Activated CD8-positive, alpha-beta memory T cell treated with anti-CD3 and anti-CD28 coated beads, Interleukin-2, amount 50 U/mL, for 4 hours (primary cell): ENCODE results near the gene PTPRF.
"Not testable (repeated sequence)": the region's sequence is repeated elsewhere in the genome, so short reads cannot be mapped to it uniquely, and the experiment has no call there.

Source experiments
- DNase-seq: peaks from one replicate; pipeline ENCODE4 v3.0.0-alpha.2; 2020

The PTPRF gene

DNA sequence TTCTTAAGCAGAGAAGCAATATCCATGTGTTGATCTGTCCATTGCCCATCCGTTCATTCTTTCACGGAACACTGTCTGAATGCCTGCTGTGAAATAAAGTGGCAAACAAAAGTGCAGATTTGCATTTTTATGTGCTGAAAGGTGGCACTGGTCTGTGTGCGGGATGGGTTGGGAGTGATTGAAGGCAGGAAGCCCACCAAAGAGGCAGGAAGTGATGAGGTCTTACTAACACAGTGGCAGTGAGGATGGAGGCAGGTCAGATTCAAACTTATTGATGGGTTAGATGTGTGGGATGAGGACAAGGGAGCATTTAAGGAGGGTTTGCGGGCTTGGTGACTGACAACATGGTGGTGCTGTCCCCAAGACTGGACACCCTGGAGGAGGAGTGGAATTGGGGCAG is 8.3 kb downstream of the PTPRF start:
- no peak for DNase-seq

DNA sequence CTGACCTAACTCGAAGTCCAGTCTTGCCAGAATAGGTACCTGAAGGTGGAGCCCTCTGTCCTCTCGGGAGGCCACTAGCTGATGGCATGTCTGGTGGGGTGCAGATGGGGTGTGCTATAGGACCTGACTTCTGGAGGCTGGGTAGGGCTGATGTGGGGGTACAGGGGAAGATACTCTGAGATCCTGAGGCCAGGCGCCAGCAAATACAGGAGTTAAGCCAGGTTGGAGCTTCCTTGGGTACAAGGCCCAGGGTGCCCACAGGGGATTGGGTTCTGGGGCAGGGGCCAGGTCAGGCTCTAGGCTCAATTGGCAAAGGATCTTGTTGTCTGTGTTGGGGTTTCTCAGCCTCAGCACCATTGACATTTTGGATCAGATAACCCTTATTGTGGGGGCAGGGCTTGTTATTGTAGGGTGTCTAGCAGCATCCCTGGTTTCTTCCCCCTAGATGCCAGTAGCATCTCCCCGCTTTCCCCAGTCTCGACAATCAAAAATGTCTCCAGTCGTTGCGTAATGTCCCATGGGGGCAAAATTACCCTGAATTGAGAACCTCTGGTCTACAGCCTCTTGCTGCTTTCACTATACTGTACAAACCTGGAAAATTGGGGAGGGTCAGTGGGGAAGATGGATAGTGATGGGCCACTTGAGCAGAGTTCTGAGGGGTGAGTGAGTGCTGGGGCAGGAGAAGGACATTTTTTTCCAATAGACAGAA is 9.2 kb downstream of the PTPRF start:
- no peak for DNase-seq

DNA sequence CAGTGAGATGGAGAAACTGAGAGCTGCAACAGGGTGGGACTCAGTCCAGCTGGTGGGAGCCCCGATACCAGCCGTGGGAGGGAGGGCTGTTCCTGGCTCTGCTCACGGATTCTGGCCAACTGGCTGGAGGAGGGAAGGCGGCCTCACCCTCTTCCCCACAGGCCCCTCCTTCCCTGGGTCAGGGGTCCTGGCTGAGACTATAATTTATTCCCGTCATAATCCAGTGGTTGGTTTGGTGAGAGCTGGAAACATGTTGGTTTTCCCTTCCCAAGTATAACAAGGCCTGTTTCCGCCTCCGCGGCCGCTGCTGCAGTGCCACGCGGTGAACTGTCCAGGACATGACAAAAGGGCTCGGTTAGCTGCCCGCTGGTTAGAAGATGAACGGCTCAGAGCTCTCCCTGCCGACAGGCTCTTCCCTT is 10.0 kb downstream of the PTPRF start:
- DNase-seq: no peak

DNA sequence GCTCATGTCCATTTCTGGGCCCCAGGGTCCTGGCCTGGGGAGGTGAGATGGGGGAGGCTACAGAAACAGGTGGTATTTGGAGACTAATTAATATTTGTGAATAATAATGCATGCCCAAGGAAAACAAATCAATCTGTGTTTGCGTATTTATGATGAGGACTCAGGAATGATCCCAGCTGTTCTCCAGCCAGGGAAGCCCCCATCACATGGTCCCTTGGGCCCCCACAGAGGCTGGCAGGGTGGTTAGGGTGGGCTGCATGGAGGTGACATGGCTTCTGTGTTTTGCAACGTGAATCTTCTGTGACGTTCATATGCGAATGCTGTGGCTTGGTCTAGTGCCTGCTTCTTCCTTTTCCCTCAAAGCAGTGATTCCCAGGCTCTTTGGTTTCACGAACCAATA is 10.5 kb downstream of the PTPRF start:
- no peak for DNase-seq

DNA sequence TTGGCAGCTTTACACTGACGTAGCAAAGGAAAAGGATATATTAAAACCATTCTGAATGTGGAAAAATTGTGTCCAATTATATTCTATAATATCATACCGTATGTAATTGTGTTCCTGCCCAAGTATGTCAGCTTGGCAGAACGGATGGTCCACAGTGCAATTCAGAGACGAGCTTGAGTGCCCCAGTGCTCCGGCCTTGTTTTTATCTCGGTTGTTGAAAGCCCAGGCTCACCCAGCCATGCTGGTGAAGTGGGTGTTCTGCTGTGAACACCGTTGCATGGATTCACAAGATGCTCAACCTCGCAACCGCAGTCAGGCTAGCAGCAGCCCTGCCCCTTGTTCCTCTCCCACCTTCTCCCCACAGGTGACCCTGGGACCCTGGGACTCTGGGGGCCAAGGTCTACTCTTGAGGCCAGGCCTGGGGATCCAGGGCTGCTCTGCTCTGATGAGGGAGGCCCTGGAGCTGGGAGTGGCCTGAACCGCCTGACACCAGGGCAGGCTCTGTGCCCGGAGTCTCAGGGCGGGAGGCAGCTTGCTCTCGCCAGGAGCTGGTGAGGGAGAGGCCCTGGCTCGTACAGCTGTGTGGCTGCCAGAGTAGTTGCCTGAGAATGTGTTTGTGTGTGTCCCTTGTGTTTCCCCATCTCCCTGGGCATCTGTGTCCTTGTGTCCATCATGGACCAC is 11.2 kb downstream of the PTPRF start:
- DNase-seq: no peak

DNA sequence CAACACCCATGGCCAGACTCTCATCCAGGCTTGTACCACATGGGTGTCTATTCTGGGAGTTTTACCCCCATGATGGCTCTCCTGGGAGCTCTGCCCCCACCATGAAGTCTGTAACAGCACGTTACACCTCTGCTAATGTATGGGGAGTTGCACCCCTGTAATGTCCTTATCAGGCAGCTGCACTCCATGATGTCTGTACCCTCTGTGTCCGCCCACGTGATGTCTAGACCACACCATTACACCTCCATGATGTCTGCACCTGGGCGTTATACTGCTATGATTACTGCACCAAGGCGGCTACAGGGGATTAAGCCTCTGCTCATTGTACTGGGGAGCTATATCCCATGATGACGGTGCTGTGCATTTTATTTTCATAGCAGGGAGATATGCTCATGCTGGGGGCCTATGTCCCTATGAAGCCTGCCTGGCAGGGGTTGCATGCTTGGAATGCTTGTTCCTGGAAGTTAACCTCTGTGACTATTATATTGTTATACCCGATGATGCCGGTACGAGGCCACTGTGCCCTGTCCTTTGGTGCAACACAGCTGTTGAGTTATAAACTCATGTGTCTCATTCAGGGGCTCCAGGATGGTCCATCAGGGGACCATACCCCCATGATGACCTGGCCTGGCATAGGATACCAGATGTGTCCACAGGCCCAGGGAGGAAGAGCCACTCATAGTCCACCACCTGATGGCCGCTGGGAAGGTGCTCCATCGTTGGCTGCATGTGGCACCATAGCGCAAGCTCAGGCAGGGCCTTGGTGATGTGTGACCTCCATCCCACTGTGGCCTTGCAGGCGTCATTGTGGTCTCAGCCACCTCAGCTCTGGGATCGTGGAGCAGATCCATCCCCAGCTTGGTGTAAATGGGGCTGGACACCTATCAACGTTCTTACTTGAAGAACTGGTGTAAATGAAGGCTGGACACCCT is 12.1 kb downstream of the PTPRF start:
- no peak for DNase-seq

DNA sequence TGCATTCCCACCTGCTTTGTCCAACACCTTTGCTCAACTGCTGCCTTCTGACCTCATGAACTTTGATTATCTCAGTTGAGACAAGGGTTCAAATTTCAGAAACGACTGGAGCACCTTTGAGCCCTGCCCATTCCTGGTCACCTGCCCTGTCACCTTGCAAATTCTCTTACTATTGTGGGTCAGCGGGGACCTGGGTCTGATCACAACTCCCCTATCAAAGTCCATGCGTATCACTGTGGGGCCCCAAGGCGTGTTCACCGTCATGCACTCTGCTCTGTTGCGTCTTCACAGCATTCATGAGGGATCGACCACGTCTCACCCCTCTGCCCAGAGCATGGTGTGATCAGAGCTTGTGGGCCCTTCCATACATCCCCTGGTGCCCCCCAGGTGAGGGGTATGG is 12.9 kb downstream of the PTPRF start:
- DNase-seq: no peak

DNA sequence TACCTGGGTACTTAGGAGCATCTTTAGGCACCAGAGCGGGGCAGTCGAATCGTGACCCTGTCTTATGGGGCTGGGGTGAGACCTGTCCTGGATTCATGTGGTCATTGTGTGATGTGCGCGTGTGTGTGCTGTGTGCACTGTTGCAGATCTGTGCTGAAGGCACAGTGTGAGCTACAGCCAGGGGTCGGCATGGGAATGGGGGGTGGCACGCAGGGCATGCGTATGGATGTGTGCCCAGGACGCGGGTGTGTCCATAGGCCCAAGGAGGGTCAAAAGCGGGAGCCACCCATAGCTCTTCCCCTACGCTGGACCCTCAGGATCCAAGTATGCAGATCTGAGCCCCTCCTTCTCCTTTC is 14.6 kb downstream of the PTPRF start:
- DNase-seq: no peak

DNA sequence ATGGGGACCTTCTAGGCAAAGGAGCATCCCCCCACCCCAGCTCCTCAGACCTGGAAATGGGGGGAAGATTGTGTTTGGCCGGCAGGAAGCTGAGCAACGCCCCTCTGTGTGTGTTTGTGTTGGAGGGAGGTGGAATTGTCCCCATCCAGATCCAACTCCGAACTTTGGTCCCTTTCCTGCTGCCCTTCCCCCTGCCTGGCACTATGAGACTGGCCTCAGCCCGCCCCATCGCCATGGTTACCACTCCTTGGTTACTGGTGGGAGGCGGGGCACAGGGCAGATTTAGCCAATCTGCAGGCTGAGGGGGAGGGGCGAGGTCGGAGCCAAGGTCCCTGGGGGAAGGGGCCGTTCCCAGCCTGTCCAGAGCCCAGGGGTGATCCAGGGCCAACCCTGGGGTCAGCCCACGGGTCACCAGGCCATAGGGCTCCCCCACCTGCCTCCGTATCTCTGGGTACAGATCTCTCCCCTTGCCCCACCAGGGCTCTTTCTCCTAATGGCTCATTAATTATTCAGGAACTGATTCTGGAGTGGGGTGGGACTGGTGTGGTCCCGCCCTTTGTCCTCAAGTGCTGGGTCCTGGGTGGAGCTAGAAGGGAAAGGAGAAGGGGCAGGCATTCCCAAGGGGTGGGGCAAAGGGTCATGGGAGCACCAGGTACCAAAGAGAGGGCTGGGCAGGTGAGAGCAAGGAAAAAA is 15.2 kb downstream of the PTPRF start:
- DNase-seq: no peak

DNA sequence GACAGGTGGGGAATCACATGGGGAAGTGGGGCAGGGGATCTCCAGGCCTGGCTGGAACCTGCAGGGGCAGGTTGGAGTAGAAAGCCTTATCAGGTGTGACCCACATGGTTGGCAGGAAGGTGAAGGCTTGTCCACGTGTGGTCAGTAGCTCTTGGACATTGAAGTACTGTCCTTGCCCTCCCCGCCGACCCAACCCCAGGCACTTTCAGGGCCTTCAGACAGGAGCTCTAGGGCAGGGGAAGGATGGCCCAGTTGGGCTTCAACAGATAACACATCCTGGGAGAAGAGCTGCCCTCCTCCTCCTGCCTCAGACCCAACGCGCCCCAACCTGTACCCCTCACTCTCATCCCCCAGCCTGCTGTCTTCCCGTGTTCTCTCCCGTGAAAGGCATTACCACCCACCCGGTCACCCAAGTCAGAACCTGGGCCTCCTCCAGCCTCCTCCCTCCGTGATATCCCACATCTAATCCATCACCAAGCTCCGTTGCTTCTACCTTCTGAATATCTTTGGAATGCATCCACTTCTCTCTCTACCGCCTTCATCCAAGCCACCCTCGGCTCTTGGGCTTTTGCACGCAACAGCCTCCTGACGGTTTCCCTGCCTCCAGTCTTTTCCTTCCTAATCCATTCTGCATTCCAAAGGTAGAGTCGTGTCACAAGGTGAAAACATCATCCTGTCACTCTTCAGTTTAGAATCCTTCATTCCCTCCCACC is 15.9 kb downstream of the PTPRF start:
- DNase-seq: no peak

DNA sequence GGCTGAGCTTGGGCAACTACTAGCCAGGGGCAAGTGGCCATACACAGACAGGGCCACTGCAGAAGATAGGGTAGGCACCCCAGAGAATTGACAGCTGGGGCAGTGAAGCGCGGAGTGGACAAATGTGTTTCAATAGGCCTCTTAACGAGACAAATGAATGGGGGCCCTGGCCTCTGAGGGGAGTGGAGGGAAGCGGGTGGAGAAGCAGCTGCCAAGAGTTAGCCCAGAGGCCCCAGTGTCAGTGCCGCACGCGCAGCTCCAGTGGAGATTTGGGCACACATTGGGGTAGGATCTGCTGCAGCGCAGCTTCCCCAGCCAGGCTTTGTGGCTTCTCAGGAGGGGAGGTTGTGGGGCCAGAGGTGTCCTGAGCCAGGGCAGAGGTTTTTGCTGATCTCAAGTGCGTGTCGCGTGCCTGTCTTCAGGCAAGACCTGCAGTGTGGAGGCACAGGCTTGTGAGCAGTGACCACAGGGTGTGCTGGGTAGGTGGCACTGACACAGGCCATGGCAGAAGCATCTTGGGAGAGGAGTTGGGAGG is 16.9 kb downstream of the PTPRF start:
- no peak for DNase-seq

DNA sequence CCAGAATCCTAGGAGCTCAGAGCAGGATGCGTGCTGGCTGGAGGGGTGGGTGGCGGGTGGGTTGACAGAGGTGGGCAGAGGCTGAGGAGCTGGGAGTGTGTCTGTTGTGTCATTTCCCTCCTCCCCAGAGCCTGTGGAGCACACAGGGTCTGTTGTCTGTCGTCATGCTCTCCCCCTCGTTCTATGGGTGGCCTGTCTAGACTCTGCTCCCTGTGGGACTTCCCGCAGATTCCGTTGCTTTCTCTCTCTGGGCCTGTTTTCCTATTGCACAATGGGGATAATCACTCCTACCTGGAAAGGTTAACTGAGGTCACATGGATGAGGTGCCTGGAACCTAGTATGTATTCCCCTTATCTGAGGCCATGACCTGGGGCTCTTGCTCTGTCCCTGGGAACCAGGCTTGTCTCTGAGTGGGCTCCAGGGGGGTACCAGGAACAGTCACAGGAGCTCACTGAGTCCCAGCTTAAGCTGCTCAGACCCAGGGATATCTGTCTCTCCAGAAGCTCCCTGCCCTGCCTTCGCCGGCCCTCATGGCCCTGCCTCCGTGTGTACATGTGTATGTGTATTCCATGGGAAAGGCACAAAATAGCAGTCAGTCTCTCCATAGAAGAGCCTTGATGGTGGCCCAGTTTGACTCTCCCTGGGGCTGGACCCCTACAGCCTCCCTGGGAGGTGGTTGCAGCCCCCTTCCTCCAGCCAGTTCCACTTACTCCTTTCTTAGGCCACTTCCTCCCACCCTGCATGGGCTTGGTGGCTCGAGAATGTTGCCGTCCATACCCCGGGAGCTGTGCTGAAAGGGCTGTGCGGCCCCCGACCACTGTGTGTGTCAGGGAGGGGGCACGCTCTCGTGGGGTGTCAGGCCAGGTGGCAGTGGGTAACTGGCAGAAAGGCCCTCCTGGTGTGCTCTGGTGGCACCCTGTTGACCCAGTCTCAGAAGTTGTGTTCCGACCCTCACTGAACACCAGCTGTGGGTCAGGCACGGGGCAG is 17.9 kb downstream of the PTPRF start:
- DNase-seq: no peak

DNA sequence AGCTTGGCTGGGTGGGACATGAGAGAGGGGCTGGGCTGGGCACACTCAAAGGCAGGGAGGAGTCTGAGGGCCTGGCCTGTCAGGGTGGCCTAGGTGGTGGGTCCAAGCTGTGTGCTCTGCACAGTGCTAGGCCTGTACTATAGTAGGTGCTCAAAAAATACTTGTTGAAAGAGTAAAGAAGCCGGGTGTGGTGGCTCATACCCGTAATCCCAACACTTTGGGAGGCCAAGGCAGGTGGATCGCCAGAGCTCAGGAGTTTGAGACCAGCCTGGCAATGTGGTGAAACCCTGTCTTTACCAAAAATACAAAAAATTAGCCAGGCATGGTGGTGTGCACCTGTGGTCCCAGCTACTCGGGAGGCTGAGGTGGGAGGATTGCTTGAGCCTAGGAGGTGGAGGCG is 18.7 kb downstream of the PTPRF start:
- DNase-seq: not testable (repeated sequence)

DNA sequence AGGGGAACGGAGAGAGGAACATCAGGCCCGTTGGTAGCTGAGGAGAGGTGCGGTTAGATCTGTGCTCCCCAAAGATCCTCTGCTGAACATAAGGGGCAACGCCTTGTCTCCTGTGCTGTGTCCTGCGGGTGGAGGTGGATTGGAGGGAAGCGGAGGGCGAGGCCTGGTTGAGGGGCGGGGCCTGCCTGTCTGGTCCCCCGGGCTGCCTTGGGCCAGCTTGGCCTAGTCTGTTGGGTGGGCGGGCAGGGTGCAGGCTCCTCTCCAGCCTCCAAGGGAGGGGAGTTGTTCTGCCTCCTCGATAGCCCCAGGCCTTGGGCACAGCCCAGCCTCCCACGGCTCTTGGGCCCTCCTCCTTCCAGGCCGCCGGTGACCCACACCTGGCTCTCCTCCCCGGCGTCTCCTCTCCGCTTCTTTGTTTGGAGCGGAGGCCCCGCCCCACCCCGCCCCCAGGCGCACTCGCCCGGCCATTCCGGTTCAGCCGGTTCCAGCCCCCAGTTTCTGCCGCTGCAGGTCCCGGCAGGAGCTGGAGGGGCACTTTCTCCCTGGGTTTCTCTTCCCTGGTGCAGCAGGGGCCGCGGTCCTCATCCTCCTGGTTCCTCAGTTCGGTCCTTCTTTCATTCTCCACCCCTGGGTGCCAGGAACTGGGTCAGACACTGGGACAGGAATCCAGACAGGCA is 19.4 kb downstream of the PTPRF start:
- no peak for DNase-seq

DNA sequence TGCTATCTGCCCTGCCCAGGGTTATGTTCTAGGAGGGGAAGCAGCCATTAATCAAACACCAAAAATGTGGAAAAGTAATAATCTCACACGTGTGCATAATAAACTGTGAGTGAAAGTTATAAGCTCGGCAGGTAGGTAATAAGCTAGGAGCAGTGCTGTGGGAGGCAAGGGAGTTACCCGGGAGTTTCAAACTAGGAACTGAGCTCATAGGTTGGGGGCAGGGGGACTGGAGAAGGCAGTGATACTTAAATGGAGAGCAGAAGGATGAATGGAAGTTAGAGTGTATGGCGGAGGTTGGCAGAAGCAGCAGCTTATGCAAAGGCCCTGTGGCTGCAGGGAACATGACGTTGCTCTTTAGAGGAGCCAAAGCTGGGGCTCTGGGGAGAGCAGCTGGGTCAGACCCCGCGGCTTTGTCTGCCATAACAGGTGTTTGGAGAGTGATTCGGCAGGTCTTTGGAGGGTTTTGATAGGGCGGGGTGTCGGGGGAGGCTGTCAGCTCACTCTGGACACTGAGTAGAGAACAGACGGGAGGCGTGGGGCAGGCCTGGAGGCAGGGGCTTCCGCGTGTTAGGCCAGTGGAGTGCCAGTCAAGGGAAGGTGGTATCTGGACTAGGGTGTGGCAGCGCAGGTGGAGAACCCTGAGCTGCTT is 20.0 kb downstream of the PTPRF start:
- DNase-seq: no peak

DNA sequence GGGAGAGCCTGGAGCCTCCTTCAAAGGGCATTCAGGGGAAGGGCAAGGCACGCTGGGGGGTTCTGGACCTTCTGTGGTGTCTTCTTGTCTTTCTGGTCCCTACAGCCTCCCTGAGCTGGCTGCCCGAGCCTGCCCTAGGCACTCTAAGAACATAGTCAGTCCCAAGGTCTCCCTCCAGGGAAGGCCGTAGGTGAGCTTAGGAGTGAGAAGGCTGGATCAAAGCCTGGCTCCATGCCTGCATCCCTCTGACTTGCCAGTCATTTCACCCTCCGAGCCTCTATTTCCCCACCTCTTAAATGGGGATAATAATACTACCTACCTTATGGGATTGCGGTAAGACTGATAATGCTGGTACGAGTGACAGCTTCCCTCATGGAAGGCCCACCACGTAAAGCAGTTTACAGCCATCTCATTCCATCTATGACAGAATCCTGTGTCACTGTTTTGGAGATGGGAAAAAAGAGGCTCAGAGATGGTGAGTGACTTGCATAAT is 20.8 kb downstream of the PTPRF start:
- DNase-seq: no peak

DNA sequence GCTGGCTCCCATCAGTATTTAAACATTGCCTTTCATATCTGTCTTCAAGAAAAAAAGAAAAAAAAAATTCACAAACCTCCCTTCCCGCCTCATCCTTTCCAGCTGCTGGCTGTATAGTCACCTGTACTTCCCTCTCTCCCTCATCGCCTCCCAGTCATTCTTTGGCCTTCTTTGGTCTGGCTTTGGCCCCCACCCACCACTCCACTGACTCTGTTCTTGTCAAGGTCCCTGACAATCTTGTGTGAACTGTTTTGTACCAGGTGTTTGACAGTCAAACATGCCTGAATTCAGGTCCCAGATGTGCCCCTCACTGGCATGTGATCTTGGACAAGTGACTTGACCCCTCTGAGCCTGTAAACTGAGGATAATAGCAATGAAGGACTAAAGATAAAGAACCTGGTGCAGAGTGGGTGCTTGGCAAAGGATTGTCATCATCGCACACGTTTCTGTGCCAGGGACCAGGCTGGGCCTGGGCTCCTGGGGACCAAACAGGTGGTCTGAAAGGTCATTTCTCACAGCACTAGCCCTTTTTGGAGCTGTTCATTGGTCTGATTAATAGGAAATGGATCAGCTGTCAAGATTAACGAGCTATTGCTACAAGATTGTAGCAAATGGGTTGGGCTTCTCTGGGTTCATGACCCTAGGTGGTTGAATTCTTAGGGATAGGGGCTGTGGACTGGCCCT is 21.5 kb downstream of the PTPRF start:
- no peak for DNase-seq

DNA sequence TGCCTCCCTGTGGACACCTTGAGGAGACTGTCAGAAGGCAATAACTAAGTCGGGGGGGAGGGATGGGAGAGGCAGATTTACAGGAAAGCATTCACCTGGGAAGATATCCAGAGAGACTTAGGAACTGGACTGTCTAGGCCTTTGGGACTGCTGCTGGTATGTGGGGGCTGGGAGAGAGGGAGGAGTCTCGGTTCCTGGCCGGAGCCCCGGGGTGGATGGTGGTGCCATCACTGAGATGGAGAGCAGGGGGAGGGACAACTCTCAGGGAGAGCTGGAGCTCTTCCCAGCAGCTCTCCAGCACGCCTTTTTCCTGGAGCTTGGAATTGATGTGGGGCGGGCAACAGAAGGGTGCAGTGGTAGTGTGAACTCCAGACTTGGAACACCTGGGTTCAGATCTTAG is 22.1 kb downstream of the PTPRF start:
- no peak for DNase-seq

DNA sequence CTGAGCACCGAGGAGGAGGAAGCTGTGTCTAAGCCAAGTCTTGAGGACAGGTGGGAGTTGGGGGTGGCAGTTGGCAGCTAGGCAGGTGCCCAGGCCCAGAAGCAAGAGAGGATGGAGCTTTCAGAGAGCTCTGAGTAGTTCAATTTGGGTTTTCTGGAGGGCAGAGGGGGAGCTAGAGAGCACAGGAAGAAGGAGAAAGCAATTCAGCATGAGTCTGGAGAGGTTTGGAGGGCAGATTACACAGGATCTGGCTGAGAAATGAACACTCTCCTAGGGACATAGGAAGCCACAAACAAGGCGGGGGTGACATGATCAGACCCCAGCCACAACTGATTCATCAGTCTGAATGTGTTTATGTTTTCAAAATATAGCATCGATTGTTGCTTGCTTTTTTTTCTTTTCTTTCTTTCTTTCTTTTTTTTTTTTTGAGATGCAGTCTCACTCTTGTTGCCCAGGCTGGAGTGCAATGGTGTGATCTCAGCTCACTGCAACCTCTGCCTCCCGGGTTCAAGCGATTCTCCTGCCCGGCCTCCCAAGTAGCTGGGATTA is 23.8 kb downstream of the PTPRF start:
- no peak for DNase-seq
